CD8-positive, alpha-beta memory T cell (primary cell): ENCODE results near the gene PACC1. TPM values are rescaled to one million over a fixed set of nuclear protein-coding genes. Genes with fewer than 3 reads are reported as not detected.

Experiments
- CTCF ChIA-PET: fragments of 350-600 bp; sonication (Branson Sonifier 250); formaldehyde crosslinking; loops from one replicate; lab custom pipeline; 2021; ENCODE audit warnings: antibody characterized with exemption; lab: Charles Lee
- POLR2A ChIA-PET: fragments of 350-600 bp; sonication (Branson Sonifier 250); formaldehyde crosslinking; loops from one replicate; lab custom pipeline; 2021; ENCODE audit warnings: antibody characterized with exemption; lab: Charles Lee
- DNase-seq, 5 donors: peaks; one replicate each; pipeline versions ENCODE4 v3.0.0 to v3.0.0-alpha.2; 2020 to 2022; ENCODE audit warnings: mixed read lengths in 1 of 5
- H3K27ac ChIP-seq: one replicate; pipeline ENCODE4 v1.7.0; 2013; ENCODE audit warnings: low read depth, mild to moderate bottlenecking, low read length, moderate library complexity
- H3K27me3 ChIP-seq: 2 replicates; pipeline ENCODE4 v1.7.0; 2013; ENCODE audit warnings: low read length, mild to moderate bottlenecking; ENCODE audit not compliant: insufficient read depth, poor library complexity, severe bottlenecking
- H3K36me3 ChIP-seq: 2 replicates; pipeline ENCODE4 v1.7.0; 2013; ENCODE audit warnings: mild to moderate bottlenecking, low read length, moderate library complexity; ENCODE audit not compliant: insufficient read depth
- H3K4me1 ChIP-seq: 2 replicates; pipeline ENCODE4 v1.7.0; 2013; ENCODE audit warnings: mild to moderate bottlenecking, low read length, moderate library complexity; ENCODE audit not compliant: insufficient read depth
- H3K4me3 ChIP-seq: 2 replicates; pipeline ENCODE4 v1.7.0; 2013; ENCODE audit warnings: mild to moderate bottlenecking, low read length
- H3K9me3 ChIP-seq: 2 replicates; pipeline ENCODE4 v1.7.0; 2013; ENCODE audit warnings: mild to moderate bottlenecking, low read length
- H3K27ac Mint-ChIP-seq, 8 donors: one replicate each; pipeline ENCODE4 v1.8.0; 2020 to 2021; ENCODE audit warnings: mixed read lengths in 8 of 8, mild to moderate bottlenecking in 6 of 8, inconsistent platforms in 3 of 8, moderate library complexity in 3 of 8
- H3K27me3 Mint-ChIP-seq, 2 donors: one replicate each; pipeline ENCODE4 v1.8.0; 2020 to 2021; ENCODE audit warnings: mixed read lengths in 2 of 2, mild to moderate bottlenecking in 1 of 2, moderate library complexity in 1 of 2
- H3K36me3 Mint-ChIP-seq, 3 donors: one replicate each; pipeline ENCODE4 v1.8.0; 2020 to 2021; ENCODE audit warnings: mixed read lengths in 3 of 3, inconsistent platforms in 1 of 3, mild to moderate bottlenecking in 1 of 3
- H3K4me1 Mint-ChIP-seq, 3 donors: one replicate each; pipeline ENCODE4 v1.8.0; 2020 to 2021; ENCODE audit warnings: mixed read lengths in 3 of 3, inconsistent platforms in 1 of 3, mild to moderate bottlenecking in 1 of 3
- H3K4me3 Mint-ChIP-seq, 7 donors: one replicate each; pipeline ENCODE4 v1.8.0; 2020 to 2021; ENCODE audit warnings: mixed read lengths in 7 of 7, mild to moderate bottlenecking in 6 of 7, moderate library complexity in 4 of 7, inconsistent platforms in 2 of 7
- H3K9me3 Mint-ChIP-seq, 5 donors: one replicate each; pipeline ENCODE4 v1.8.0; 2020 to 2022; ENCODE audit warnings: mixed read lengths in 5 of 5, mild to moderate bottlenecking in 3 of 5, moderate library complexity in 2 of 5, inconsistent platforms in 1 of 5
- polyA plus RNA-seq: library from polyadenylated mRNA; unstranded; fragments of 300-500 nt; fragmentation: Illumina TruSeq; gene quantifications from one replicate; pipeline ENCODE4 v1.2.3, GENCODE V29; 2021
- total RNA-seq, 2 experiments: library from RNA; stranded (reverse); gene quantifications; one replicate each; pipeline ENCODE4 v1.2.3, GENCODE V29; 2021

PACC1 gene
- total and polyA plus RNA-seq, 3 experiments from 2014 or later, result 15.1 to 17.8 (median 16.9) TPM

- ChIA-PET CTCF (interaction anchor here (0.7 to 9.6 kb wide), 67 partner anchors 10 to 781 kb away, joined by 3 to 201 read pairs (median 4); partner anchors contain the start of genes DTL, INTS7, NEK2 and NENF), POLR2A (interaction anchor here (1.0 kb wide), 1 partner anchor 23 kb away, joined by 3 read pairs; no protein-coding TSS in a partner anchor)
- Mint-ChIP-seq H3K27ac (peak overlapping the region in 1 of 8 donors; percentile 66), H3K4me3 (no peak overlapping the region), H3K4me1 (no peaks in the 10 kb centered on the region), H3K9me3 (peaks cover 0 to 1% (median 0%) of the 10 kb centered on the region in 5 donors), H3K36me3 (no peaks in the 10 kb centered on the region), H3K27me3 (no peaks in the 10 kb centered on the region)
- H3K27ac ChIP-seq, result no peak overlapping the region
- no peaks in the 10 kb centered on the region for H3K36me3 ChIP-seq
- H3K4me1 ChIP-seq, result no peaks in the 10 kb centered on the region
- H3K27me3 ChIP-seq, result no peaks in the 10 kb centered on the region
- H3K4me3 ChIP-seq, result no peak overlapping the region
- H3K9me3 ChIP-seq, result no peaks in the 10 kb centered on the region
- peak; percentile 62 to 85 (median 77) for DNase-seq
Measured at GRCh38 chr1:212455803-212456528, 41.3 kb upstream of the PACC1 start.

GRCh38 chr1:212455401-212455800 is 40.7 kb upstream of the PACC1 start:
- DNase-seq, result no peak
- Mint-ChIP-seq H3K4me3 (no peak overlapping the region), H3K27ac (no peak overlapping the region), H3K4me1 (no peaks in the 10 kb centered on the region), H3K9me3 (peaks cover 0 to 1% (median 0%) of the 10 kb centered on the region in 5 donors), H3K36me3 (no peaks in the 10 kb centered on the region), H3K27me3 (no peaks in the 10 kb centered on the region)
- POLR2A ChIA-PET, result no interaction called here
- no peaks in the 10 kb centered on the region for H3K9me3 ChIP-seq
- no peak overlapping the region for H3K4me3 ChIP-seq
- no peak overlapping the region for H3K27ac ChIP-seq
- H3K27me3 ChIP-seq, result no peaks in the 10 kb centered on the region
- H3K4me1 ChIP-seq, result no peaks in the 10 kb centered on the region
- no peaks in the 10 kb centered on the region for H3K36me3 ChIP-seq
- CTCF ChIA-PET, result interaction anchor here (0.8 to 9.6 kb wide), 55 partner anchors 8 to 780 kb away, joined by 3 to 201 read pairs (median 4); partner anchors contain the start of genes DTL, INTS7, NEK2 and NENF

- H3K27me3 ChIP-seq, result no peaks in the 10 kb centered on the region
- Mint-ChIP-seq H3K9me3 (no peaks in the 10 kb centered on the region), H3K36me3 (no peaks in the 10 kb centered on the region), H3K27ac (no peak overlapping the region), H3K27me3 (no peaks in the 10 kb centered on the region), H3K4me1 (no peaks in the 10 kb centered on the region), H3K4me3 (no peak overlapping the region)
- no peak overlapping the region for H3K27ac ChIP-seq
- no peak overlapping the region for H3K4me3 ChIP-seq
- ChIA-PET CTCF (interaction anchor here (0.8 to 9.6 kb wide), 16 partner anchors 9 to 774 kb away, joined by 3 to 201 read pairs (median 11); partner anchors contain the start of genes DTL, INTS7 and NENF), POLR2A (no interaction called here)
- no peaks in the 10 kb centered on the region for H3K36me3 ChIP-seq
- H3K4me1 ChIP-seq, result no peaks in the 10 kb centered on the region
- no peak for DNase-seq
- H3K9me3 ChIP-seq, result no peaks in the 10 kb centered on the region
Measured at GRCh38 chr1:212454741-212455140, 40.1 kb upstream of the PACC1 start.

GRCh38 chr1:212453156-212453857 is 38.6 kb upstream of the PACC1 start:
- Histone ChIP-seq H3K9me3 (no peaks in the 10 kb centered on the region), H3K4me1 (no peaks in the 10 kb centered on the region), H3K36me3 (no peaks in the 10 kb centered on the region), H3K27ac (no peak overlapping the region), H3K27me3 (no peaks in the 10 kb centered on the region), H3K4me3 (no peak overlapping the region)
- H3K36me3 Mint-ChIP-seq, result no peaks in the 10 kb centered on the region
- H3K9me3 Mint-ChIP-seq, result no peaks in the 10 kb centered on the region
- no peak overlapping the region for H3K4me3 Mint-ChIP-seq
- DNase-seq, result no peak
- H3K4me1 Mint-ChIP-seq, result no peaks in the 10 kb centered on the region
- POLR2A ChIA-PET, result no interaction called here
- CTCF ChIA-PET, result interaction anchor here (0.6 to 9.6 kb wide), 6 partner anchors 21 to 773 kb away, joined by 3 to 201 read pairs (median 10); partner anchors contain the start of gene NENF
- H3K27me3 Mint-ChIP-seq, result no peaks in the 10 kb centered on the region
- no peak overlapping the region for H3K27ac Mint-ChIP-seq

GRCh38 chr1:212452323-212453155 is 37.9 kb upstream of the PACC1 start:
- Histone ChIP-seq H3K36me3 (no peaks in the 10 kb centered on the region), H3K27ac (no peak overlapping the region), H3K4me1 (no peaks in the 10 kb centered on the region), H3K27me3 (no peaks in the 10 kb centered on the region), H3K9me3 (no peaks in the 10 kb centered on the region), H3K4me3 (no peak overlapping the region)
- Mint-ChIP-seq H3K9me3 (no peaks in the 10 kb centered on the region), H3K27me3 (no peaks in the 10 kb centered on the region), H3K4me1 (no peaks in the 10 kb centered on the region), H3K27ac (peak overlapping the region in 1 of 8 donors; percentile 70), H3K36me3 (peaks cover 0 to 2% (median 0%) of the 10 kb centered on the region in 3 donors), H3K4me3 (no peak overlapping the region)
- ChIA-PET CTCF (interaction anchor here (1.3 to 9.6 kb wide), 4 partner anchors 96 to 772 kb away, joined by 3 to 201 read pairs (median 38); no protein-coding TSS in a partner anchor), POLR2A (no interaction called here)
- no peak for DNase-seq

GRCh38 chr1:212451416-212452322 is 37.0 kb upstream of the PACC1 start:
- peaks cover 0 to 7% (median 0%) of the 10 kb centered on the region in 3 donors for H3K36me3 Mint-ChIP-seq
- Histone ChIP-seq H3K9me3 (no peaks in the 10 kb centered on the region), H3K36me3 (no peaks in the 10 kb centered on the region), H3K4me1 (no peaks in the 10 kb centered on the region), H3K4me3 (no peak overlapping the region), H3K27ac (no peak overlapping the region), H3K27me3 (no peaks in the 10 kb centered on the region)
- CTCF ChIA-PET, result interaction anchor here (1.2 to 9.6 kb wide), 4 partner anchors 161 to 389 kb away, joined by 3 to 201 read pairs (median 38); no protein-coding TSS in a partner anchor
- no peaks in the 10 kb centered on the region for H3K27me3 Mint-ChIP-seq
- H3K4me3 Mint-ChIP-seq, result no peak overlapping the region
- POLR2A ChIA-PET, result no interaction called here
- no peaks in the 10 kb centered on the region for H3K9me3 Mint-ChIP-seq
- no peaks in the 10 kb centered on the region for H3K4me1 Mint-ChIP-seq
- peak overlapping the region in 1 of 8 donors; percentile 36 for H3K27ac Mint-ChIP-seq
- DNase-seq, result no peak
